NCI-H146 treated with DMSO at 0.1 percent for 48 hours (cell line): ENCODE measurements around the gene TMEM79.

Experiments
- DNase-seq: peaks from one replicate; lab custom pipeline; 2025; ENCODE audit not compliant: unreplicated experiment; lab: John Stamatoyannopoulos, UW

The TMEM79 gene

GRCh38 chr1:156284112-156284511 is at the start of gene TMEM79:
Gene TMEM79 (plus strand): TSS chr1:156284325. CDS start chr1:156285227, 902 bp downstream.
- no peak for DNase-seq

GRCh38 chr1:156236164-156236563 is 48.0 kb upstream of the TMEM79 start:
- DNase-seq = no peak

GRCh38 chr1:156238248-156238647 is 45.9 kb upstream of the TMEM79 start:
- no peak for DNase-seq

GRCh38 chr1:156241311-156241811 is 42.8 kb upstream of the TMEM79 start:
- no peak for DNase-seq

GRCh38 chr1:156241926-156242325 is 42.2 kb upstream of the TMEM79 start, which contains the start of gene BGLAP:
Gene BGLAP (plus strand): TSS chr1:156242184. CDS start chr1:156242232, 48 bp downstream.
- DNase-seq = no peak

- no peak for DNase-seq
These were observed 41.4 kb upstream of the TMEM79 start for GRCh38 chr1:156242738-156243137.

GRCh38 chr1:156244126-156244525 is 40.0 kb upstream of the TMEM79 start:
- DNase-seq = no peak

GRCh38 chr1:156244712-156245111 is 39.4 kb upstream of the TMEM79 start:
- DNase-seq = no peak

- DNase-seq = peak; percentile 46
These were observed 38.5 kb upstream of the TMEM79 start for GRCh38 chr1:156245451-156246232.

- DNase-seq = no peak
These were observed 37.8 kb upstream of the TMEM79 start for GRCh38 chr1:156246241-156246780.

GRCh38 chr1:156246781-156247459 is 37.2 kb upstream of the TMEM79 start:
- no peak for DNase-seq

GRCh38 chr1:156247460-156248322 is 36.4 kb upstream of the TMEM79 start, which contains the start of gene PAQR6:
Gene PAQR6 (minus strand): TSS chr1:156248056. CDS start chr1:156246731, 1,325 bp downstream.
- DNase-seq = no peak

GRCh38 chr1:156248323-156248683 is 35.8 kb upstream of the TMEM79 start:
- DNase-seq = no peak

- DNase-seq = no peak
These were observed 34.5 kb upstream of the TMEM79 start for GRCh38 chr1:156249593-156249992.

GRCh38 chr1:156251527-156251926 is 32.6 kb upstream of the TMEM79 start:
- no peak for DNase-seq

- DNase-seq = no peak
These were observed 30.5 kb upstream of the TMEM79 start for GRCh38 chr1:156253634-156254033.

- no peak for DNase-seq
These were observed 26.4 kb upstream of the TMEM79 start for GRCh38 chr1:156257711-156258110.

GRCh38 chr1:156258859-156259258 is 25.3 kb upstream of the TMEM79 start:
- DNase-seq = no peak

GRCh38 chr1:156259805-156260204 is 24.3 kb upstream of the TMEM79 start:
- DNase-seq = no peak

- DNase-seq = no peak
These were observed 23.2 kb upstream of the TMEM79 start for GRCh38 chr1:156260896-156261295.
